Gastroesophageal sphincter (tissue), 3 donors: ENCODE results near the gene PPP1R7.

ENCODE experiments used
- CTCF ChIP-seq, 4 experiments: fragments of 200-600 bp in 2 of 4; fragments of 450-650 bp in 2 of 4; sonication (generic) in 1 of 4; IDR thresholded peaks; one replicate each; pipeline ENCODE4 v1.5.1; 2017 to 2019; ENCODE audit warnings: antibody characterized with exemption in 4 of 4, mild to moderate bottlenecking in 2 of 4, moderate library complexity in 2 of 4
- POLR2A ChIP-seq, 2 donors: fragments of 450-650 bp; IDR thresholded peaks; one replicate each; pipeline ENCODE4 v1.6.1; 2017; ENCODE audit warnings: antibody characterized with exemption in 2 of 2, mild to moderate bottlenecking in 2 of 2, moderate library complexity in 1 of 2

GRCh38 chr2:241149675-241149924 lies 667 bp upstream of the PPP1R7 start:
- TF ChIP-seq CTCF (IDR thresholded peaks at IDR 0.05) (no peak), POLR2A (IDR thresholded peaks at IDR 0.05) (no peak)
